NCI-H526 (cell line): ENCODE results near the gene RNF5.
"Not testable (repeated sequence)": the region's sequence is repeated elsewhere in the genome, so short reads cannot be mapped to it uniquely, and the experiment has no call there.

Experiments used
- DNase-seq, 2 experiments: peaks; one replicate each; lab custom pipeline; 2025; lab: John Stamatoyannopoulos, UW

The RNF5 gene

GRCh38 chr6:32210191-32210601 is 32.0 kb downstream of the RNF5 start:
- DNase-seq: no peak

DNA sequence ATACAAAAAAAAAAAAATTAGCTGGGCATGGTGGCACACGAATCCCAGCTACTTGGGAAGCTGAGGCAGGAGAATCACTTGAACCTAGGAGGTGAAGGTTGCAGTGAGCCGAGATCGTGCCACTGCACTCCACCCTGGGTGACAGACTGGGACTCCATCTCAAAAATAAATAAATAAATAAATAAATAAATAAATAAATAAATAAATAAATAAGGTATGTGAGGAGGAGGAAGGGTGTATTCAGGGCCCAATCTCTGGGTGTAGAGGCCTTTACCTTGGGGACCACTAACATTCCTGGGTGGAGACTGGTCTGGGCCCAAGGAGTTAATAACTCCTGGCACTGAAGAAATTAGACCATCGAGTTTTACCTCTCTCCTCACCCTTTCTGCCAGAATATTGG is 33.2 kb downstream of the RNF5 start:
- DNase-seq: not testable (repeated sequence)

GRCh38 chr6:32212076-32212760 is 34.0 kb downstream of the RNF5 start:
- no peak for DNase-seq

GRCh38 chr6:32213649-32214048 is 35.4 kb downstream of the RNF5 start:
- DNase-seq: no peak

- no peak for DNase-seq
Measured at GRCh38 chr6:32214126-32214525, 35.9 kb downstream of the RNF5 start.

- no peak for DNase-seq
Measured at GRCh38 chr6:32215617-32216016, 37.4 kb downstream of the RNF5 start.

GRCh38 chr6:32216285-32216684 is 38.1 kb downstream of the RNF5 start:
- DNase-seq: no peak

GRCh38 chr6:32216998-32217397 is 38.8 kb downstream of the RNF5 start:
- no peak for DNase-seq

- DNase-seq: no peak
Measured at GRCh38 chr6:32218167-32218566, 40.0 kb downstream of the RNF5 start.

GRCh38 chr6:32220021-32220420 is 41.8 kb downstream of the RNF5 start:
- DNase-seq: no peak

DNA sequence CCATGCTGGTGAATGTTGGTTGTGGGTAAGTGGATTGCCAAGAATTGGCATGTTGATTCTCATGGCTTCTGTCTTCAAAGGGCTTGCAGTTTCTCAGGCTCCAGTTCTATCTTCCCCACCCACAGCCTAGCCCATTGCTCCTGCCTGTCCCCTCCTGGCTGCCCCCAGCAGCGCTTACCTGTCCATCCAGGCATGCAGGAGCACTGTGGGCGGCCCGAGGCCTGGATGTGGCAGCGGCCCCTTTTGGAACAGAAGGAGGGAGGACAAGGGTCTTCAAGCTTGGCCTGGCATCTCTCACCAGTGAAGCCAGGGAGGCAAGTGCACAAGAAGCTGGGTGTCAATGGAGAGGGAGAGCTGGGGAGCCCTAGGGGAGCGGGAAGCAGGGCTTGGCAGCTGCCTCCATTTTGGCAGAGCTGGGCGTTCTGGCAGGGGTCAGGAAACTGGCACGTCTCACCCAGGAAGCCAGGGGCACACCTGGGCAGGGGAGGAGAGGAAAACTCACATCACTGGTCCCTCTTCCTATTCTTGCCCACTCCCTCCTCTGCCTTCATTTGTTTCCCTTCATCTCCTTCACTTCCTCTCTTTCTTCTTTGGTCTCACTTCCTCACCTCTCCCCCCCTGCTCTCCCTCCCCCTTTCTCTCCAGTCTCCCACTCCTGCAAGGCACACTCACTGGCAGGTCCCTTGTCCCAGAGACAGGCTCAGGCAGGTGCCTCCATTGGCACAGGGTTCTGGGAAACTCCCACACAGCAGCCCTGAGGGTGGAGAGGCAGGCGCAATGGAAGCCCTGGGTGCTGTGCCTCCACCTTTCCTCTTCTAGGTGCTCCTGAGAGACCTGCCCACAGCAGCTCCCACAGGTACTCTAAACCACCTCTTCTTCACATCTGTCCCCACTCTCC is 44.4 kb downstream of the RNF5 start:
- DNase-seq: no peak

DNA sequence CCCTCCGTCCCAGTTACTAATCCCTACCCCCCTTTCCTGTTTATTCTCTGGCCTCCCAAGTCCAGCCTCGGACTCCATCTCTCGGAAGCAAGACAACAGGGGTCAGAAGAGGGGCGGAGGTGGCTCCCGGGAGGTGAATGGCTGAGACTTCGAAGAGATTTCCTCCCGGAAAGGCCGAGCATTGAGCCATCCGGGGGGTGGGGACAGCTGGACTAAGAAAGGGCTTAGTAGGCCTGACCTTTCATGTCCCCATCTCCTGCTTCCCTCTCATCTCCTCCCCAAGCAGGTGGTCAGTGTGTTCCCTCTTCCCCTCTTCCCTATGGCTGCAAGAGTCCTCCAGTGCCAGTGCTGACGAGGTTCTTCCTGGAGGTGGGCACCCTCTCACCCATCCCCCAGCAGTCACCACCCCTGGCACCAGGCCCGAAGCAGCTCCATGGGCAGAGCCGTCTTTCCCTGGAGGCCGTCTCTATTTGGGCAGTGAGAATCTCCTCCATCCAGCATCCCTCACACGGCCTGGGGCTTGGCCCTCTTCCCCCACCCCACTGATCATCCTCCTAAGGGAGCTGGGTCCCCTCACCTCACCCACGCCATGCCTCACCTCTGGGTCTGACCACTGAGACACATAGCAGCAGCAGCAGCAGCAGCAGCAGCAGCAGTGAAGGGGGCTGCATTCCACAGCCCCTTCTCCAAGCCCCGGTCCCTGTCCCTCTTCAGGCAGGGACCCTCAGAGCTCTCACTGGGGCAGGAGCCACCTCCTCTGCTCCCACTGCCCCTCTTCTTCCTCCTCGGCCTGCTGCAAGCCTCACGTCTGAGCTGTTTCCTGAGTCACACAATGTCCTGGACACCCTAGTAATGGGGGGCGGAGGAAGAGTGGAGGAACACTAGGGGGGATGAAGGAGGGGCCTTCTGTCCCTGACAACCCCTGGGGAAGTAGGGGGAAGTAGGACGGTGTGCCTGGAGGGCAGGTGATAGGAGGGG is 45.3 kb downstream of the RNF5 start, which contains the start of gene NOTCH4:
Gene NOTCH4, minus strand, starts transcription at position 810 of the 978 bp plus-strand sequence. Its CDS starts 139 bp downstream, at position 671.
- no peak for DNase-seq

GRCh38 chr6:32224696-32225095 is 46.5 kb downstream of the RNF5 start:
- DNase-seq: no peak

GRCh38 chr6:32226434-32226833 is 48.2 kb downstream of the RNF5 start:
- no peak for DNase-seq
